ENCODE results near the gene TPSG1.

TPSG1 gene

GRCh38 chr16:1176280-1176897, 48.7 kb downstream of the TPSG1 start:
- DNase-seq (ENCODE audit: low spot score) = no peak

DNA sequence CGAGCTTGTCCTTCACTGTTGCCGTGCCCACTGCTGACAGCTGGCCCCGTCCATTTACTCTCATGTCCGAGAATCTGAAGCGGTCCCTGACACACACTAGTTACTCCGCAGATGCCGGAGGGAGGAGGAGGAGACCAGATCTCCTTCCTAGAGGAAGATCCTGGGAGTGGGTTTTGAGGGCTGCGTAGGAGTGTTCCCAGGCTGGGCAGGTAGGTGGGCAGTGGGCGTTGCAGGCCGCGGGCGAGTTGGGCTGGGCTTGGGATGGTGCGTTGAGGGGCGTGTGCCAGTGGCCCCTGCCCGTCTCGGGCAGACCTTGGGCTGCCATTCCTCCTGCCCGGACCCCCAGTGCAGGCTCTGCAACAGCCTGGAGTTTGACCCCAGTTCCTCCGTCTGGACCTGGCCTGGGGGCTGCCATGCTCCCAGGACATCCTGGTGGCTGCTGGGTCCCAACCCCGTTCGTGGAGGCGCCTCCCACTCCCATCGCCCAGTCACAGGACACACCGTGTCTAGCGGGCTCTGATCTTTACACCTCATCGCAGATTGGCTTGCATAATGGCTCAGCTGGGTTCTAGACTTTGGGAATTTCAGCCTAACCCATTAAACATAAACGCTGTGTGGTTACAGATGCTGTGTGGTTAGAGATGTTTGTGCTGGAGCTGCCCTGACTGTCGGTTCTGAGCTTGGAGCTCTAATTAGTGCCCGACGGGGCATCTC, 49.3 kb downstream of the TPSG1 start:
- DNase-seq (ENCODE audit: low spot score) = no peak

GRCh38 chr16:1174477-1175357, 50.4 kb downstream of the TPSG1 start:
- DNase-seq (ENCODE audit: low spot score) = no peak

GRCh38 chr16:1173788-1174451, 51.1 kb downstream of the TPSG1 start:
- DNase-seq (ENCODE audit: low spot score) = no peak

- no peak for DNase-seq (ENCODE audit: low spot score)
Measured at GRCh38 chr16:1172651-1173050, 52.4 kb downstream of the TPSG1 start.

- no peak for DNase-seq (ENCODE audit: low spot score)
Measured at GRCh38 chr16:1171854-1172428, 53.1 kb downstream of the TPSG1 start.

All from cerebellar cortex (tissue), 1 donor.